ENCODE results near the gene RGL3. TPM values are rescaled to one million over a fixed set of nuclear protein-coding genes. Genes with fewer than 3 reads are reported as not detected.
"Not testable (repeated sequence)": the region's sequence is repeated elsewhere in the genome, so short reads cannot be mapped to it uniquely, and the experiment has no call there.

Gene RGL3
- total RNA-seq, 1 experiment from 2014 or later = not detected

- H3K36me3 Mint-ChIP-seq (ENCODE audit: insufficient read depth, unreplicated experiment) = no peaks in the 10 kb centered on the region
- no peak overlapping the region for H3K27ac Mint-ChIP-seq (ENCODE audit: low read depth, unreplicated experiment)
- TF ChIP-seq CTCF (IDR thresholded peaks at IDR 0.05; ENCODE audit: unreplicated experiment) = no peak
- no peak overlapping the region for H3K4me3 Mint-ChIP-seq (ENCODE audit: unreplicated experiment)
- no TSS peak for BruUV-seq (replicated peaks)
- DNase-seq (ENCODE audit: unreplicated experiment) = no peak
- no peaks in the 10 kb centered on the region for H3K4me1 Mint-ChIP-seq (ENCODE audit: insufficient read depth, unreplicated experiment)
- no peaks in the 10 kb centered on the region for H3K9me3 Mint-ChIP-seq (ENCODE audit: unreplicated experiment)
- no peaks in the 10 kb centered on the region for H3K27me3 Mint-ChIP-seq (ENCODE audit: insufficient read depth, unreplicated experiment)
- ChIA-PET POLR2A (interaction anchor here (0.7 kb wide), 1 partner anchor 61 kb away, joined by 3 read pairs; no protein-coding TSS in a partner anchor), CTCF (no interaction called here)
- intact Hi-C loops (cut with micrococcal nuclease) = no loop called here
These were observed 2.6 kb downstream of the RGL3 start for GRCh38 chr19:11416346-11417052.

- no peaks in the 10 kb centered on the region for H3K9me3 Mint-ChIP-seq (ENCODE audit: unreplicated experiment)
- POLR2A ChIA-PET = no interaction called here
- no peak overlapping the region for H3K4me3 Mint-ChIP-seq (ENCODE audit: unreplicated experiment)
- intact Hi-C loops (cut with micrococcal nuclease) = no loop called here
- no peak for TF ChIP-seq CTCF (IDR thresholded peaks at IDR 0.05; ENCODE audit: unreplicated experiment)
- DNase-seq (ENCODE audit: unreplicated experiment) = no peak
- no peaks in the 10 kb centered on the region for H3K27me3 Mint-ChIP-seq (ENCODE audit: insufficient read depth, unreplicated experiment)
- no TSS peak for BruUV-seq (replicated peaks)
- CTCF ChIA-PET = no interaction called here
- H3K27ac Mint-ChIP-seq (ENCODE audit: low read depth, unreplicated experiment) = no peak overlapping the region
- H3K36me3 Mint-ChIP-seq (ENCODE audit: insufficient read depth, unreplicated experiment) = no peaks in the 10 kb centered on the region
- no peaks in the 10 kb centered on the region for H3K4me1 Mint-ChIP-seq (ENCODE audit: insufficient read depth, unreplicated experiment)
These were observed 4.6 kb downstream of the RGL3 start for GRCh38 chr19:11414544-11414943.

DNA sequence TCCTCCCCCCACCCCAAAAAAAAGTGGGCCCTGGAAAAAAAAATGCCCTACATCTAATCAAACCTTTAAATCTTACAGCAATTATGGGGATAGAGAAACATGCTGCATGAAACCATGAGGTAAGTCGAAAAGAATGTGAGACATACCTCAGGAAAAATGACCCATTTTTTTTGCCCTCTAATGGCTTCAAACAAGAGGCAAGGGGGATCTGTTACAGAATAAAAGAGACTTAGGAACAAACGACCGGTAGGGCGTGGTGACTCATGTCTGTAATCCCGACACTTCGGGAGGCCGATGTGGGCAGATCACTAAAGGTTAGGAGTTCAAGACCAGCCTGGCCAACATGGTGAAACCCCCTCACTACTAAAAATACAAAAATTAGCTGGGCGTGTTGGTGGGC lies 8.4 kb downstream of the RGL3 start:
- no peak overlapping the region for H3K4me3 Mint-ChIP-seq (ENCODE audit: unreplicated experiment)
- H3K36me3 Mint-ChIP-seq (ENCODE audit: insufficient read depth, unreplicated experiment) = no peaks in the 10 kb centered on the region
- no TSS peak for BruUV-seq (replicated peaks)
- H3K4me1 Mint-ChIP-seq (ENCODE audit: insufficient read depth, unreplicated experiment) = no peaks in the 10 kb centered on the region
- H3K9me3 Mint-ChIP-seq (ENCODE audit: unreplicated experiment) = no peaks in the 10 kb centered on the region
- no peak overlapping the region for H3K27ac Mint-ChIP-seq (ENCODE audit: low read depth, unreplicated experiment)
- intact Hi-C loops (cut with micrococcal nuclease) = no loop called here
- ChIA-PET POLR2A (no interaction called here), CTCF (no interaction called here)
- no peak for TF ChIP-seq CTCF (IDR thresholded peaks at IDR 0.05; ENCODE audit: unreplicated experiment)
- no peak for DNase-seq (ENCODE audit: unreplicated experiment)
- H3K27me3 Mint-ChIP-seq (ENCODE audit: insufficient read depth, unreplicated experiment) = no peaks in the 10 kb centered on the region

- TF ChIP-seq CTCF (IDR thresholded peaks at IDR 0.05; ENCODE audit: unreplicated experiment) = no peak
- H3K27ac Mint-ChIP-seq (ENCODE audit: low read depth, unreplicated experiment) = no peak overlapping the region
- H3K27me3 Mint-ChIP-seq (ENCODE audit: insufficient read depth, unreplicated experiment) = no peaks in the 10 kb centered on the region
- CTCF ChIA-PET = no interaction called here
- POLR2A ChIA-PET = no interaction called here
- H3K9me3 Mint-ChIP-seq (ENCODE audit: unreplicated experiment) = no peaks in the 10 kb centered on the region
- DNase-seq (ENCODE audit: unreplicated experiment) = no peak
- no peak overlapping the region for H3K4me3 Mint-ChIP-seq (ENCODE audit: unreplicated experiment)
- intact Hi-C loops (cut with micrococcal nuclease) = no loop called here
- H3K4me1 Mint-ChIP-seq (ENCODE audit: insufficient read depth, unreplicated experiment) = no peaks in the 10 kb centered on the region
- no peaks in the 10 kb centered on the region for H3K36me3 Mint-ChIP-seq (ENCODE audit: insufficient read depth, unreplicated experiment)
- BruUV-seq (replicated peaks) = no TSS peak
These were observed 10.5 kb downstream of the RGL3 start for GRCh38 chr19:11408591-11408990.

DNA sequence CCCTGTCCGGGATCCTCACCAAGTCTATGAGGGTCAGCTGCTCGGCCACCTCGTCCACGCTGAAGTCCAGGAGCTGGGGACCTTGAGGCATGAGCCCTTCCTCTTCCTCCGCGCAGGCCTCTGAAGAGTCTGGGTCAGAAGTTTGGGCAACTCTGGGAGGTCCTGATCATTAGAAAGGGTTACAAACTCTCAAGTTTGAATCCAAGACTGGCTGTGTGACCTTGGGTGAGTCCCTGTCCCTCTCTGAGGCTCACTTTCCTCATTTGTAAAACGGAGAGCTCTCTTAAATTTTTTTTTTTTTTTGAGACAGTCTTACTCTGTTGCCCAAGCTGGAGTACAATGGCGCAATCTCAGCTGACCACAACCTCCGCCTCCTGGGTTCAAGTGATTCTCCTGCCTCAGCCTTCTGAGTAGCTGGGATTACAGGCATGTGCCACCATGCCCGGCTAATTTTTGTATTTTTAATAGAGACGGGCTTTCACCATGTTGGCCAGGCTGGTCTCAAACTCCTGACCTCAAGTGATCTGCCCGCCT lies 12.3 kb downstream of the RGL3 start:
- H3K27ac Mint-ChIP-seq (ENCODE audit: low read depth, unreplicated experiment); BruUV-seq (replicated peaks); intact Hi-C loops (cut with micrococcal nuclease); H3K27me3 Mint-ChIP-seq (ENCODE audit: insufficient read depth, unreplicated experiment); H3K4me3 Mint-ChIP-seq (ENCODE audit: unreplicated experiment); H3K36me3 Mint-ChIP-seq (ENCODE audit: insufficient read depth, unreplicated experiment); H3K9me3 Mint-ChIP-seq (ENCODE audit: unreplicated experiment); H3K4me1 Mint-ChIP-seq (ENCODE audit: insufficient read depth, unreplicated experiment): not testable (repeated sequence)
- POLR2A ChIA-PET = interaction anchor here (0.8 to 0.9 kb wide), 2 partner anchors 25 to 29 kb away, joined by 3 read pairs; partner anchors contain the start of gene PRKCSH
- CTCF ChIA-PET = interaction anchor here (0.6 to 1.6 kb wide), 7 partner anchors 10 to 125 kb away, joined by 3 to 13 read pairs (median 3); partner anchors contain the start of gene RGL3
- DNase-seq (ENCODE audit: unreplicated experiment) = peak; percentile 32

Data from MCF 10A (cell line).